BLaER1 (cell line): ENCODE measurements around the gene MYO3B.

Experiments
- H3K27ac ChIP-seq: shearing (Covaris generic); formaldehyde crosslinking; 2 replicates; pipeline ENCODE4 v1.8.1; 2022
- H3K27me3 ChIP-seq: shearing (Covaris generic); formaldehyde crosslinking; 2 replicates; pipeline ENCODE4 v1.8.1; 2022
- H3K36me3 ChIP-seq: shearing (Covaris generic); formaldehyde crosslinking; 2 replicates; pipeline ENCODE4 v1.8.1; 2022
- H3K4me1 ChIP-seq: shearing (Covaris generic); formaldehyde crosslinking; 2 replicates; pipeline ENCODE4 v1.8.1; 2022
- H3K4me2 ChIP-seq: shearing (Covaris generic); formaldehyde crosslinking; 2 replicates; pipeline ENCODE4 v1.8.1; 2022
- H3K4me3 ChIP-seq: shearing (Covaris generic); formaldehyde crosslinking; 2 replicates; pipeline ENCODE4 v1.8.1; 2022
- H3K9ac ChIP-seq: shearing (Covaris generic); formaldehyde crosslinking; 2 replicates; pipeline ENCODE4 v1.8.1; 2022
- H3K9me3 ChIP-seq: shearing (Covaris generic); formaldehyde crosslinking; 2 replicates; pipeline ENCODE4 v1.8.1; 2022
- H4K20me1 ChIP-seq: shearing (Covaris generic); formaldehyde crosslinking; 2 replicates; pipeline ENCODE4 v1.8.1; 2022
- Cebpa-rat ChIP-seq: shearing (Covaris generic); IDR thresholded peaks from 2 replicates; pipeline ENCODE4 v1.8.1; 2022

Gene MYO3B

GRCh38 chr2:170396799-170397459 is 219.0 kb downstream of the MYO3B start:
- H3K4me2 ChIP-seq, result peak overlapping the region; percentile 45
- no peak overlapping the region for H3K9ac ChIP-seq
- TF ChIP-seq Cebpa-rat, result no peak
- H4K20me1 ChIP-seq, result no peaks in the 10 kb centered on the region
- H3K36me3 ChIP-seq, result no peaks in the 10 kb centered on the region
- H3K9me3 ChIP-seq, result no peaks in the 10 kb centered on the region
- H3K4me3 ChIP-seq, result no peak overlapping the region
- H3K4me1 ChIP-seq, result peaks cover 17% of the 10 kb centered on the region
- H3K27ac ChIP-seq, result no peak overlapping the region
- H3K27me3 ChIP-seq, result no peaks in the 10 kb centered on the region

- H3K9ac ChIP-seq, result no peak overlapping the region
- no peaks in the 10 kb centered on the region for H3K9me3 ChIP-seq
- no peak overlapping the region for H3K27ac ChIP-seq
- peaks cover 15% of the 10 kb centered on the region for H3K4me1 ChIP-seq
- no peaks in the 10 kb centered on the region for H3K36me3 ChIP-seq
- H3K4me2 ChIP-seq, result no peak overlapping the region
- H3K4me3 ChIP-seq, result no peak overlapping the region
- no peaks in the 10 kb centered on the region for H3K27me3 ChIP-seq
- no peaks in the 10 kb centered on the region for H4K20me1 ChIP-seq
- TF ChIP-seq Cebpa-rat, result no peak
Measured at GRCh38 chr2:170401187-170401586, 223.2 kb downstream of the MYO3B start.

GRCh38 chr2:170404846-170405245 is 226.9 kb downstream of the MYO3B start:
- Histone ChIP-seq H3K4me1 (peaks cover 18% of the 10 kb centered on the region), H3K9me3 (no peaks in the 10 kb centered on the region), H3K36me3 (no peaks in the 10 kb centered on the region), H3K27ac (no peak overlapping the region), H3K9ac (no peak overlapping the region), H3K27me3 (no peaks in the 10 kb centered on the region), H3K4me3 (no peak overlapping the region), H4K20me1 (no peaks in the 10 kb centered on the region), H3K4me2 (no peak overlapping the region)
- TF ChIP-seq Cebpa-rat, result no peak

- Histone ChIP-seq H3K27me3 (no peaks in the 10 kb centered on the region), H3K4me2 (no peak overlapping the region), H3K4me1 (peaks cover 18% of the 10 kb centered on the region), H3K4me3 (no peak overlapping the region), H3K36me3 (no peaks in the 10 kb centered on the region), H3K9me3 (no peaks in the 10 kb centered on the region), H4K20me1 (no peaks in the 10 kb centered on the region), H3K27ac (no peak overlapping the region), H3K9ac (no peak overlapping the region)
- TF ChIP-seq Cebpa-rat, result no peak
Measured at GRCh38 chr2:170405326-170405725, 227.4 kb downstream of the MYO3B start.

- Histone ChIP-seq H3K4me3 (no peak overlapping the region; the same call in 1 of the 2 replicates), H3K4me1 (peaks cover 18% of the 10 kb centered on the region), H3K9ac (0 out of 2 replicates have a peak overlapping the region, but pooled peaks have one; percentile 13), H3K27me3 (no peaks in the 10 kb centered on the region), H3K36me3 (no peaks in the 10 kb centered on the region), H3K27ac (no peak overlapping the region), H3K9me3 (no peaks in the 10 kb centered on the region), H3K4me2 (peak overlapping the region; percentile 86), H4K20me1 (no peaks in the 10 kb centered on the region)
- no peak for TF ChIP-seq Cebpa-rat
Measured at GRCh38 chr2:170408461-170409163, 230.7 kb downstream of the MYO3B start.

GRCh38 chr2:170409164-170409535 is 231.2 kb downstream of the MYO3B start:
- H3K4me3 ChIP-seq, result no peak overlapping the region; the same call in 1 of the 2 replicates
- TF ChIP-seq Cebpa-rat, result no peak
- no peak overlapping the region for H3K27ac ChIP-seq
- no peaks in the 10 kb centered on the region for H3K36me3 ChIP-seq
- H3K9me3 ChIP-seq, result no peaks in the 10 kb centered on the region
- no peak overlapping the region for H3K9ac ChIP-seq
- peak overlapping the region; percentile 86 for H3K4me2 ChIP-seq
- H3K4me1 ChIP-seq, result peaks cover 18% of the 10 kb centered on the region
- no peaks in the 10 kb centered on the region for H4K20me1 ChIP-seq
- no peaks in the 10 kb centered on the region for H3K27me3 ChIP-seq

- no peaks in the 10 kb centered on the region for H3K36me3 ChIP-seq
- H3K4me2 ChIP-seq, result no peak overlapping the region
- H3K4me3 ChIP-seq, result no peak overlapping the region
- no peak overlapping the region for H3K27ac ChIP-seq
- no peak for TF ChIP-seq Cebpa-rat
- no peaks in the 10 kb centered on the region for H3K27me3 ChIP-seq
- H3K9me3 ChIP-seq, result no peaks in the 10 kb centered on the region
- H3K9ac ChIP-seq, result no peak overlapping the region
- H4K20me1 ChIP-seq, result no peaks in the 10 kb centered on the region
- H3K4me1 ChIP-seq, result peaks cover 18% of the 10 kb centered on the region
Measured at GRCh38 chr2:170411660-170412059, 233.7 kb downstream of the MYO3B start.

GRCh38 chr2:170420961-170421687 is 243.2 kb downstream of the MYO3B start:
- no peak for TF ChIP-seq Cebpa-rat
- H3K9ac ChIP-seq, result no peak overlapping the region
- H3K36me3 ChIP-seq, result no peaks in the 10 kb centered on the region
- H3K27ac ChIP-seq, result no peak overlapping the region
- no peaks in the 10 kb centered on the region for H3K27me3 ChIP-seq
- no peak overlapping the region for H3K4me2 ChIP-seq
- no peak overlapping the region for H3K4me3 ChIP-seq
- H3K9me3 ChIP-seq, result no peaks in the 10 kb centered on the region
- H3K4me1 ChIP-seq, result no peaks in the 10 kb centered on the region
- H4K20me1 ChIP-seq, result no peaks in the 10 kb centered on the region

GRCh38 chr2:170423919-170424318 is 246.0 kb downstream of the MYO3B start:
- no peaks in the 10 kb centered on the region for H3K4me1 ChIP-seq
- no peak for TF ChIP-seq Cebpa-rat
- no peak overlapping the region for H3K4me2 ChIP-seq
- no peaks in the 10 kb centered on the region for H3K9me3 ChIP-seq
- H3K27me3 ChIP-seq, result no peaks in the 10 kb centered on the region
- no peak overlapping the region for H3K9ac ChIP-seq
- no peaks in the 10 kb centered on the region for H3K36me3 ChIP-seq
- H3K4me3 ChIP-seq, result no peak overlapping the region
- H3K27ac ChIP-seq, result no peak overlapping the region
- no peaks in the 10 kb centered on the region for H4K20me1 ChIP-seq

- TF ChIP-seq Cebpa-rat, result no peak
- Histone ChIP-seq H3K4me2 (no peak overlapping the region), H3K27me3 (no peaks in the 10 kb centered on the region), H3K9ac (no peak overlapping the region), H3K9me3 (no peaks in the 10 kb centered on the region), H4K20me1 (no peaks in the 10 kb centered on the region), H3K4me1 (no peaks in the 10 kb centered on the region), H3K27ac (no peak overlapping the region), H3K36me3 (no peaks in the 10 kb centered on the region), H3K4me3 (no peak overlapping the region)
Measured at GRCh38 chr2:170425281-170425751, 247.4 kb downstream of the MYO3B start.
